SIG-M5 (cell line): ENCODE data around the gene WFIKKN2.
"Not testable (repeated sequence)": the region's sequence is repeated elsewhere in the genome, so short reads cannot be mapped to it uniquely, and the experiment has no call there.

Experiments
- DNase-seq: peaks from one replicate; lab custom pipeline; 2025; lab: John Stamatoyannopoulos, UW

The WFIKKN2 gene, protein sequence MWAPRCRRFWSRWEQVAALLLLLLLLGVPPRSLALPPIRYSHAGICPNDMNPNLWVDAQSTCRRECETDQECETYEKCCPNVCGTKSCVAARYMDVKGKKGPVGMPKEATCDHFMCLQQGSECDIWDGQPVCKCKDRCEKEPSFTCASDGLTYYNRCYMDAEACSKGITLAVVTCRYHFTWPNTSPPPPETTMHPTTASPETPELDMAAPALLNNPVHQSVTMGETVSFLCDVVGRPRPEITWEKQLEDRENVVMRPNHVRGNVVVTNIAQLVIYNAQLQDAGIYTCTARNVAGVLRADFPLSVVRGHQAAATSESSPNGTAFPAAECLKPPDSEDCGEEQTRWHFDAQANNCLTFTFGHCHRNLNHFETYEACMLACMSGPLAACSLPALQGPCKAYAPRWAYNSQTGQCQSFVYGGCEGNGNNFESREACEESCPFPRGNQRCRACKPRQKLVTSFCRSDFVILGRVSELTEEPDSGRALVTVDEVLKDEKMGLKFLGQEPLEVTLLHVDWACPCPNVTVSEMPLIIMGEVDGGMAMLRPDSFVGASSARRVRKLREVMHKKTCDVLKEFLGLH

GRCh38 chr17:50835301-50836234, at the start of gene WFIKKN2:
WFIKKN2 (plus strand) TSS chr17:50835586; CDS start chr17:50835938, 352 bp downstream.
- no peak for DNase-seq

DNA sequence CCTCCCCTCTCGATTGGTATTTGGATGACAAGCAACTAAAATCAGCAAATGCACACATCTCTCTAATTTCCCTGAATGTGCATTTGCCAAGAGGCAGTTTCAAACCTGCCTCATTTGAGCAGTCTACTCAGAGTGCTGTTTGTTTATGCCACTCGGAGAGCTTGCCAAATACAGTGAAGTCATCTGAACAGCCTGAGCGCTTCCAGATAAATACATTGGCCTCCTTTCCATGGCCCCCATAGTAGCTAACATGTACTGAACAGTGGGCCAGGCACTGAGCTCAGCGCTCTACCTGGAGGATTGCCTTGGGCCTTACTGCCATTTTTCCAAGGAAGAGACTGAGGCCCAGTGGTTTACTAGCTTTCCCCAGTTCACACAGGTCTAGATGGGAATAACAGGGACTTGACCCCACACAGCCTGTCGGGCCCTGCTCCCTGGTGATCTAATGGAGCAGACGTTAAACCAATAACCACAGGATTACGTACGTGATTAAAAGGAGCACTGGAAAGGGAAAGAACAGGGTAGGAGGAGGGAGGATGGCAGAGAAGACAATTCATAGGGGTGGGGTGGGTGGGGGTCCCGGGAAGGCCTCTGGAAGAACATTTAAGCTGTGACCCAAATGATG, 49.3 kb upstream of the WFIKKN2 start:
- no peak for DNase-seq

DNA sequence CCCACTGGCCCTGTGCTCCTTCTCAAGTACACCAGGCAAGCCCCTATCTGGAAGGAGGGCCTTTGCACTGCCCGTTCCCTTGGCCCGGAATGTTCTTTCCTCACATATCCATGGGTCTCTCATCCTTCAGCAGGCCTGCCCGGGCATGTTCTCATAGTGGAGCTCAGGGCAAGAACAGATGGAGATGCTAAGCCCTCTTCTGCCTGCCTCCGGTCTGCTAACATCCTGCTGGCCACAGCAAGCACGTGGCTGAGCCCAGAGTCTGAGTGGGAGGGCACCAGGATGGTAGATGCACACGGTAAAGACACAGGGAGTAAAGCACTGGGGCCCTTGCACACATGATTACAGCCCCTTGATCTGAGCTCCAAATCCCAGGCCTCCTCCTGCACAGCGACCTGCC, 48.3 kb upstream of the WFIKKN2 start:
- DNase-seq: no peak

GRCh38 chr17:50790618-50791017, 44.8 kb upstream of the WFIKKN2 start:
- no peak for DNase-seq

- no peak for DNase-seq
Observed at GRCh38 chr17:50792132-50792531, 43.3 kb upstream of the WFIKKN2 start.

DNA sequence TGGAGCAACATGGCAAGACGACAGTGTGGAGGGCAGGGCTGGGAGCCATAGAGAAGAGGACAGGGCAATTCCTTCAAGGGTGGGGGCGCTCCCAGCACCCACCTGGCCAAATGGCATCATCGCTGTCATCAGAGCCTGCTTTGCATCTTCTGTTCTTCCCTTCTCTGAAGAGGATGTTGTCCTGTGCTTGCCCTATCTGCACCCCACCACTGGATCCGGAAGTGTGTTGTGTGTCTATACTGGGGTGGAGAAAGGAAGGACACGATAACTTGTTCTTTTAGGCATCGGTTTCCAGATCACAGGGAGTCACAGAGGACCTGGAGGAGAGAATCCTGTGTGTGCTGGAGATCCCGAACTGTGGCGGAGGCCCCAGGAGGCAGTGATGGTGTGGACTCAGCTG, 42.4 kb upstream of the WFIKKN2 start:
- no peak for DNase-seq

GRCh38 chr17:50794361-50794760, 41.0 kb upstream of the WFIKKN2 start:
- DNase-seq: no peak

DNA sequence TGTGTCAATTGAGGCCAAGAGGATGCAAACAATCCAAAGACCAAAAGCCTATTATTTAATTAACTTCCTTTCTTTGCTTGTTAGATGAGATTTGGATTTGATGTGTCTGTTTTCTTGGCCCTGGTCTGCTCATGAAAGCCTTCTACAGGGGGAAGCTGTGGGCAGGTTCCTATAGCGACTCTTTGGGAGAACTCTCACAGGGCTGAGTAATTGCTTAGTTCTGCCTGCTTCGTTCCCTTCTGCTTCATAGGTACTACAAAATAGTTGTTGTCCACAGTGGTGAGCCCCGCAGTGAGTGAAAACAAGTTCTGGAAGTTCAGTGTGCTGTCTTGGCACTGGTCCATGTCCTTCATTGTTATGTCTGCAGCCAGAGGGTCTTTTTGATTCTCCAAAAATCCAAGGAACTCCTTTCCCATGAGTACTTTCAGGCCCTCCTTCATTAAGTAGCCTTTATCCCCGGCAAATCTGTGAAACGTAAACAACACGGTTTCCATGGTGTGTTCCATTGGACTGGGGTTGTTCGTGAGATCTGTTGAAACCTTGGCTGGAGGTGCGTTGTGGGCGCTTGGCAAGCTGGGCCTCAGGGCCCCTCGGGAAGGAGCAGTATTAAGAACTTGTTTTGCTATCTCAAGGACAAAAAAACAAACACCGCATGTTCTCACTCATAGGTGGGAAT, 38.1 kb upstream of the WFIKKN2 start:
- no peak for DNase-seq

DNA sequence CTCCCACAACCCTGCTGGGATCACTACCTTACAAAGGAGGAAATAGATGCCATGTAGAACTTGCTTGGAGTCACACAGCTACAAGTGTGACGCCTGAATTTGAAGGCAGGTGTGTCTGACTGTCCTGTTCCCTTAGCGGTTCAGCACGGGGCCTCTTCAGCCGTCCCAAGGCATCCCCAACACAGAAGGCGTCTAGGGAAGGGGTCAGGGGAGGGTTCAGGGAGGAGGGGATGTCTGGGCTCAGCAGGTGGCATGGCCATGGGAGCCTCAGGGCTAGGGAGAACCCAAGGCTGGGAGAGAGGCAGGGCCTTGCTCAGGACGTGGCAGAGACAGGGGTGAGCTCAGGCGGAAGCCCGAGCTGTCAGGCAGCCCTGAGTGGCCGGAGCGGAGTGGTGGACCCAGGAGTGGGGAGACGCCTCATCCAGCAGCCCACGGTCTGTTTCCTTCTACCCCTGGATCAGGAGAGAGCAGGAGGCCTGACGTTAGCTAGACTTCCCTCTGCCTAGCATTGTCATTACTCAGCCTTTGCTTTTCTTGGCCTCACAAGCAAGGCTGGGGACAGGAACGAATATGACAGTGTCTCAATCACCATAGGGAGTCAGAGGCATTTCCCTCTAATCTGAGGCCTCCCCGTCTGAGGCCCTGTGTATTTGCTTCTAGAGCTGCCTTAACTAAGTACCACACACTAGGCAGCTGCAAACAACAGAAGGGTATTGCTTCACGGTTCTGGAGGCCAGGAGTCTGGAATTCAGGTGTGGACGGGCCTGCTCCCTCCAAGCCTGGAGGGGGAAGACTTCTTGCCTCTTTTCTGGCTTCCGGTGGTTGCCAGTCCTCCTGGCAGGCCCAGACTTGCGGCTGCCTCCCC, 36.7 kb upstream of the WFIKKN2 start:
- no peak for DNase-seq

GRCh38 chr17:50799582-50799981, 35.8 kb upstream of the WFIKKN2 start:
- DNase-seq: no peak

DNA sequence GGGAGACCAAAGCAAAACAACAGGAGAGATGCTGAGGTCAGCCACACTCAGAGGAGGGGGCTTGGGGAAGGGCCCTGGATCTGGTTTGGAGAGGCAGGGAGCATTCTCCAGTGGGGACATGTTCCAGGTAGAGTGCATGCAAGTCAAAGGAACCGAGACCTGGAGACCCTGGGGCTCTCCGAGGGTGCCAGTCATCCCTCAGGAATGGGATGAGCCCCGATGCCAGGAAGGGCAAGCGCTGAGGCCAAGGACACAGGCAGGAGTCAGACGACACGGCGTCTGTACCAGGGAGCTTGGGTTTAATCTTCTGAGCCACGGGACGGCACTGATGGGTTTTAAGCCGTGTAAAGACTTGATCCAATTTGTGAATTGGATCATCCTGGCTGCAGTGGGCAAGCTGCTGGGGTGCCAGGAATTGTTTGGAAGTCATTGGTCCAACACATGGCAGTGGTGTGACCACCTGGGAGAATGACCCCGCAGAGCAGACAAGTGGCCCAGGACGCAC, 35.1 kb upstream of the WFIKKN2 start:
- DNase-seq: no peak

GRCh38 chr17:50802609-50803571, 32.5 kb upstream of the WFIKKN2 start:
- no peak for DNase-seq

DNA sequence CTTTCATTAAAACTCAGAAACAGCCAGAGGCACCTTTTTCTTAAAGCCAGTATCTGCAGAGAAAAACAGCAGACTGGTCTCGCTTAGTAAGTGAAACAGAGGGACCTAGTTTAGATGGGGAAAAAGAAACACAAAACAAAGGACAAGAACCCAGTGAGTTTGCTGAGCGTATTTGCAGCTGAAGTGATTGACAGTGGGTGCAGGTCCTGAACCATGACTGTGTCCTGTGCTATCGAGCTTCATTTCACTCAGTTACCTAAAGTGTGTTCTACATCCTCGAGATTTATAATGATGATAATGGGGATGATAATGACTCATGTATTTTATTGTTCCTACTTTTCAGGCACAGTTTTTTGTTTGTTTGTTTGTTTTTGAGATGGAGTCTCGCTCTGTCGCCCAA, 31.7 kb upstream of the WFIKKN2 start:
- no peak for DNase-seq

GRCh38 chr17:50804749-50805475, 30.5 kb upstream of the WFIKKN2 start:
- not testable (repeated sequence) for DNase-seq

DNA sequence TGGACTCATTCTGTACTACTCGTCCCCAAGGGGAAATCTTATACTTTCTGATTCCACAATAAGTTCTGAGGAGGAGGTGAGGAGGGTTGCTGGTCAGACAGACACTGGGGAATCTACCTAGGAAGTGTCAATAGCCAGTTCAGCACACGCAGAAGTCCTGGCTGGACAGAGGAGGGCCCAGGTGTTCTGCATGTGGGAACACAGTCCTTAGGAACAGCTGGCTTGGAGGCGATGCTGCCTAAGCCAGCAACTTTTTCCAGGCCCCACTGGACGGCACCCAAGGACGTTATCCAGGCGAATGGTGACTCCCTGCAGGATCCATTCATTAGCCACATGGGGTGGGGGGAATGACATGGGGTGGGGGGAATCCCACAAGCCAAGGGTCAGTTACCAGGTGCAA, 29.9 kb upstream of the WFIKKN2 start:
- DNase-seq: no peak

- no peak for DNase-seq
Observed at GRCh38 chr17:50806141-50806643, 29.2 kb upstream of the WFIKKN2 start.

DNA sequence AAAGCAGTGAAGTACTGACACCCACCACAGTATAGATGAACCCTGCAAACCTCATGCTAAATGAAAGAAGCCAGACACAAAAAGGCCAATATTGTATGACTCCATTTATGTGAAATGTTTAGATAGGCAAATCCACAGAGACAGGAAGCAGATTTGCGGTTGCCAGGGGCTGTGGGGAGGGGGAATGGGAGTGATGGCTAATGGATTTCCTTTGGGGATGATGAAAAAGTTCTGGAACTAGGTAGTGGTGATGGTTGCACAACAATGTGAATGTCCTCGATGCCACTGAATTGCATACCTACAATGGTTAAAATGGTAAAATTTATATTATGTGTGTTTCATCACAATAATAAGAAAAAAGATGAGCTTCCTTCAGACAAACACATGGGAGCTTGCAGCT, 28.4 kb upstream of the WFIKKN2 start:
- DNase-seq: no peak

DNA sequence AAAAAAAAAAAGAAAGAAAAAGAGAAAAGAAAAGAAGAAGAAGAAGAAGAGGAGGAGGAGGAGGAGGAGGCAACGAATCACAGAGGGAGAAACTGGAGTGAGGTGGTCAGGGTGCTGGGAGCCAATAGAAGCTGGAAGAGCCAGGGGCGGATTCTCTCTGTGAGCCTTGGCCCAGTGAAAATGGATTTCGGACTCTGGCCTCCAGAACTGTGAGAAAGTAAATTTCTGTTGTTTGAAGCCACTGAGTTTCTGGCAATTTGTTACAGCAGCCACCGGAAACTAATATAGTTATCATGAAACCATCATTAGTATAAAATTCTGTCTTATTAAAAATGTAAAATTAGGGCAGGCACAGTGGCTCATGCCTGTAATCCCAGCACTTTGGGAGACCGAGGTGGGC, 27.7 kb upstream of the WFIKKN2 start:
- no peak for DNase-seq
